Vagina (tissue), 2 donors: ENCODE measurements around the gene SBF2. TPM values are rescaled to one million over a fixed set of nuclear protein-coding genes. Genes with fewer than 3 reads are reported as not detected.
"Not testable (repeated sequence)": the region's sequence is repeated elsewhere in the genome, so short reads cannot be mapped to it uniquely, and the experiment has no call there.

Experiments used
- DNase-seq, 2 donors: peaks; one replicate each; pipeline ENCODE4 v3.0.0-alpha.2; 2017; ENCODE audit errors: extremely low spot score in 2 of 2
- H3K27ac ChIP-seq: fragments of 200-600 bp; sonication (generic); one replicate; pipeline ENCODE4 v1.5.1; 2019
- H3K27me3 ChIP-seq: fragments of 200-600 bp; sonication (generic); one replicate; pipeline ENCODE4 v1.5.1; 2019
- H3K36me3 ChIP-seq, 2 donors: fragments of 200-600 bp; sonication (generic); one replicate each; pipeline ENCODE4 v1.5.1; 2017 to 2019
- H3K4me1 ChIP-seq: fragments of 200-600 bp; sonication (generic); one replicate; pipeline ENCODE4 v1.5.1; 2019
- H3K4me3 ChIP-seq, 2 donors: fragments of 200-600 bp; sonication (generic); 1 replicate in 1 of 2; 2 replicates in 1 of 2; pipeline ENCODE4 v1.5.1; 2016 to 2019
- H3K9me3 ChIP-seq: fragments of 200-600 bp; sonication (generic); one replicate; pipeline ENCODE4 v1.5.1; 2019
- POLR2A ChIP-seq, 2 donors: fragments of 450-650 bp; IDR thresholded peaks; one replicate each; pipeline ENCODE4 v1.6.1; 2017; ENCODE audit warnings: antibody characterized with exemption in 2 of 2, mild to moderate bottlenecking in 2 of 2, moderate library complexity in 2 of 2
- POLR2AphosphoS5 ChIP-seq, 2 donors: sonication (generic); formaldehyde crosslinking; IDR thresholded peaks; one replicate each; pipeline ENCODE4 v1.9.0; 2017; ENCODE audit warnings: antibody characterized with exemption in 2 of 2, mild to moderate bottlenecking in 2 of 2, low read depth in 1 of 2; ENCODE audit not compliant: insufficient read depth in 1 of 2
- intact Hi-C: fragments of 100-400 bp; cut with DNase I; formaldehyde crosslinking; loops from one replicate; pipeline ENCODE4 v1.15.1; 2023
- total RNA-seq: library from RNA; depleted of rRNA; stranded (reverse); fragments of >200 nt; gene quantifications from one replicate; pipeline ENCODE4 v1.2.3, GENCODE V29; 2016
- TF ChIP-seq, protein P1 (sequence below), 3 experiments: fragments of 450-650 bp in 2 of 3; fragments of 200-600 bp in 1 of 3; sonication (generic) in 1 of 3; IDR thresholded peaks; one replicate each; pipeline ENCODE4 v1.5.1; 2017 to 2019; ENCODE audit warnings: antibody characterized with exemption in 3 of 3, mild to moderate bottlenecking in 2 of 3, moderate library complexity in 2 of 3

SBF2 gene
- total RNA-seq, 1 donor from 2014 or later = 69.5 TPM

DNA sequence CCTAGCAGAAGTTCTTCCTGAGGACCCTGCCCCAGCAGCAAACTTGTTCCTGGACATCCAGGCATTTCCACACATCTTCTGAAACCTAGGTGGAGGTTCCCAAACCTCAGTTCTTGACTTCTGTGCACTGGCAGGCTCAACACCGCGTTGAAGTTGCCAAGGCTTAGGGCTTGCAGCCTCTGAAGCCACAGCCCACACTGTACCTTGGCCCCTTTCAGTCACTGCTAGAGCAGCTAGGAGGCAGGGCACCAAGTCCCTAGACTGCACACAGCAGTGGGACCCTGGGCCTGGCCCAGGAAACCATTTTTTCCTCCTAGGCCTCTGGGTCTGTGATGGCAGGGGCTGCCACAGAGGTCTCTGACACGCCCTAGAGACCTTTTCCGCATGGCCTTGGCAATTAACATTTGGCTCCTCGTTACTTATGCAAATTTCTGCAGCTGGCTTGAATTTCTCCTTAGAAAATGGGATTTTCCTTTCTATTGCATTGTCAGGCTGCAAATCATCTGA, 159.0 kb downstream of the SBF2 start:
- no peak overlapping the region for H3K27ac ChIP-seq
- H3K36me3 ChIP-seq = no peaks in the 10 kb centered on the region
- H3K4me1 ChIP-seq = peaks cover 11% of the 10 kb centered on the region
- H3K4me3 ChIP-seq = no peak overlapping the region
- TF ChIP-seq, protein P1, sequence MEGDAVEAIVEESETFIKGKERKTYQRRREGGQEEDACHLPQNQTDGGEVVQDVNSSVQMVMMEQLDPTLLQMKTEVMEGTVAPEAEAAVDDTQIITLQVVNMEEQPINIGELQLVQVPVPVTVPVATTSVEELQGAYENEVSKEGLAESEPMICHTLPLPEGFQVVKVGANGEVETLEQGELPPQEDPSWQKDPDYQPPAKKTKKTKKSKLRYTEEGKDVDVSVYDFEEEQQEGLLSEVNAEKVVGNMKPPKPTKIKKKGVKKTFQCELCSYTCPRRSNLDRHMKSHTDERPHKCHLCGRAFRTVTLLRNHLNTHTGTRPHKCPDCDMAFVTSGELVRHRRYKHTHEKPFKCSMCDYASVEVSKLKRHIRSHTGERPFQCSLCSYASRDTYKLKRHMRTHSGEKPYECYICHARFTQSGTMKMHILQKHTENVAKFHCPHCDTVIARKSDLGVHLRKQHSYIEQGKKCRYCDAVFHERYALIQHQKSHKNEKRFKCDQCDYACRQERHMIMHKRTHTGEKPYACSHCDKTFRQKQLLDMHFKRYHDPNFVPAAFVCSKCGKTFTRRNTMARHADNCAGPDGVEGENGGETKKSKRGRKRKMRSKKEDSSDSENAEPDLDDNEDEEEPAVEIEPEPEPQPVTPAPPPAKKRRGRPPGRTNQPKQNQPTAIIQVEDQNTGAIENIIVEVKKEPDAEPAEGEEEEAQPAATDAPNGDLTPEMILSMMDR (IDR thresholded peaks at IDR 0.05) = no peak
- TF ChIP-seq POLR2A (IDR thresholded peaks at IDR 0.05) (no peak), POLR2AphosphoS5 (IDR thresholded peaks at IDR 0.05; ENCODE audit: insufficient read depth in 1 of 2, low read depth in 1 of 2) (no peak)
- no peaks in the 10 kb centered on the region for H3K9me3 ChIP-seq
- intact Hi-C loops = no loop called here
- no peaks in the 10 kb centered on the region for H3K27me3 ChIP-seq
- no peak for DNase-seq

DNA sequence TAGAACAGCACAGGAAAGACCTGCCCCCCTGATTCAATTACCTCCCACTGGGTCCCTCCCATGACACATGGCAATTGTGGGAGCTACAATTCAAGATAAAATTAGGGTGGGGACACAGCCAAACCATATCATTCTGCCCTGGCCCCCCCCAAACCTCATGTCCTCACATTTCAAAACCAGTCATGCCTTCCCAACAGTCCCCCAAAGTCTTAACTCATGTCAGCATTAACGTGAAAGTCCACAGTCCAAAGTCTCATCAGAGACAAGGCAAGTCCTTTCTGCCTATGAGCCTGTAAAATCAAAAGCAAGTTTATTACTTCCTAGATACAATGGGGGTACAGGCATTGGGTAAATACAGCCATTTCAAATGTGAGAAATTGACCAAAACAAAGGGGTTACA, 159.8 kb downstream of the SBF2 start:
- DNase-seq, H3K27me3 ChIP-seq, H3K4me1 ChIP-seq, intact Hi-C loops, H3K4me3 ChIP-seq, H3K36me3 ChIP-seq, H3K9me3 ChIP-seq, H3K27ac ChIP-seq: not testable (repeated sequence)

GRCh38 chr11:10133251-10133650, 160.8 kb downstream of the SBF2 start:
- H3K27ac ChIP-seq, H3K9me3 ChIP-seq, H3K4me1 ChIP-seq, H3K27me3 ChIP-seq, H3K4me3 ChIP-seq, intact Hi-C loops, H3K36me3 ChIP-seq, DNase-seq: not testable (repeated sequence)

GRCh38 chr11:10130875-10131274, 163.1 kb downstream of the SBF2 start:
- Histone ChIP-seq H3K9me3 (no peaks in the 10 kb centered on the region), H3K4me3 (no peak overlapping the region)
- intact Hi-C loops = no loop called here

GRCh38 chr11:10129184-10129583, 164.8 kb downstream of the SBF2 start:
- DNase-seq, H3K9me3 ChIP-seq, H3K27ac ChIP-seq, H3K4me1 ChIP-seq, H3K36me3 ChIP-seq, H3K4me3 ChIP-seq, intact Hi-C loops, H3K27me3 ChIP-seq: not testable (repeated sequence)

More at GRCh38 chr11:10130875-10131274, 163.1 kb downstream of the SBF2 start:
- Histone ChIP-seq H3K4me1 (no peaks in the 10 kb centered on the region), H3K27ac (no peak overlapping the region), H3K27me3 (no peaks in the 10 kb centered on the region), H3K36me3 (no peaks in the 10 kb centered on the region)
- no peak for DNase-seq
- no peak for TF ChIP-seq POLR2A (IDR thresholded peaks at IDR 0.05)
- no peak for TF ChIP-seq POLR2AphosphoS5 (IDR thresholded peaks at IDR 0.05; ENCODE audit: insufficient read depth in 1 of 2, low read depth in 1 of 2)
- TF ChIP-seq, protein P1 (IDR thresholded peaks at IDR 0.05) = no peak

DNA sequence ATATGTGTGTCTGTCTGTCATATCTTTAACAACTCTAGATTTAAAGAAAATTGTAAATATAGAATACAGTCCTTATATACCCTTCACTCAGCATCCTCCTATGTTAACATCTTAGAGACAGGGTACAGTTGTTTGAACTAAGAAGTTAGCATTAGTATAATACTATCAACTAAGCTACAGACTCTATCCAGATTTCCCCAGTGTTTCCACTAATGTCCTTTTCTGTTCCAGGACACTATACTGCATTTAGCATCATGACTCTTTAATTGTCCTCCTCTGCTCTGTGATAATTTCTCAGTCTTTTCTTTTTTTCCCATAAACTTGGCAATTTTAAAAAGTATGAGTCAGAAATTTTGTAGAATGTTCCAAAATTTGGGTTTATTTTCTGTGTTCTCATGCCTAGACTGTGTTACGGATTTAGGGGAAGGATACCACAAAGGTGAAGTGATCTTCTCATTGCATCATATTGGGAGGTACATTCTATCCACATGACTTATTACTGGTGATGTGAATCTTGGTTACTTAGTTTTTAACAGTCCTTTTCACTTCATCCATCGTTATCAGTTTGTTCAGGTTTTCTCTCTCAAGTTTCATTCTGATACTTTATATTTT, 168.4 kb downstream of the SBF2 start:
- Histone ChIP-seq H3K4me1 (peaks cover 21% of the 10 kb centered on the region), H3K9me3 (no peaks in the 10 kb centered on the region), H3K4me3 (no peak overlapping the region), H3K27me3 (no peaks in the 10 kb centered on the region), H3K36me3 (no peaks in the 10 kb centered on the region), H3K27ac (no peak overlapping the region)
- intact Hi-C loops = no loop called here
- peak in 1 of 2 donors; percentile 45 for TF ChIP-seq POLR2AphosphoS5 (IDR thresholded peaks at IDR 0.05; ENCODE audit: insufficient read depth in 1 of 2, low read depth in 1 of 2)
- TF ChIP-seq, protein P1 (IDR thresholded peaks at IDR 0.05) = no peak
- DNase-seq = no peak
